D341Med (cell line): ENCODE data around the gene ANKRD44.

Source experiments
- DNase-seq: peaks from one replicate; pipeline ENCODE4 v3.0.0; 2012; ENCODE audit warnings: low spot score

ANKRD44 gene

GRCh38 chr2:197107291-197108269 lies 203.0 kb downstream of the ANKRD44 start:
- DNase-seq, result no peak

- no peak for DNase-seq
Measured at GRCh38 chr2:197103363-197103762, 207.2 kb downstream of the ANKRD44 start.

- DNase-seq, result no peak
Measured at GRCh38 chr2:197102231-197102630, 208.3 kb downstream of the ANKRD44 start.

GRCh38 chr2:197101519-197101918 lies 209.1 kb downstream of the ANKRD44 start:
- DNase-seq, result no peak

GRCh38 chr2:197097578-197098366 lies 212.8 kb downstream of the ANKRD44 start:
- DNase-seq, result no peak

- DNase-seq, result no peak
Measured at GRCh38 chr2:197096649-197097048, 213.9 kb downstream of the ANKRD44 start.

GRCh38 chr2:197092431-197092830 lies 218.1 kb downstream of the ANKRD44 start:
- no peak for DNase-seq

- DNase-seq, result no peak
Measured at GRCh38 chr2:197090742-197091367, 219.7 kb downstream of the ANKRD44 start.

- no peak for DNase-seq
Measured at GRCh38 chr2:197089655-197090054, 220.9 kb downstream of the ANKRD44 start.

GRCh38 chr2:197088694-197089093 lies 221.9 kb downstream of the ANKRD44 start:
- no peak for DNase-seq

- no peak for DNase-seq
Measured at GRCh38 chr2:197086500-197086899, 224.1 kb downstream of the ANKRD44 start.

GRCh38 chr2:197085665-197086064 lies 224.9 kb downstream of the ANKRD44 start:
- DNase-seq, result no peak

GRCh38 chr2:197081294-197081693 lies 229.3 kb downstream of the ANKRD44 start:
- DNase-seq, result no peak

GRCh38 chr2:197080578-197081216 lies 229.9 kb downstream of the ANKRD44 start:
- no peak for DNase-seq

GRCh38 chr2:197079832-197080555 lies 230.6 kb downstream of the ANKRD44 start:
- peak; percentile 49 for DNase-seq

GRCh38 chr2:197079414-197079813 lies 231.2 kb downstream of the ANKRD44 start:
- no peak for DNase-seq

- no peak for DNase-seq
Measured at GRCh38 chr2:197078535-197078934, 232.0 kb downstream of the ANKRD44 start.

GRCh38 chr2:197077336-197077735 lies 233.2 kb downstream of the ANKRD44 start:
- no peak for DNase-seq

- no peak for DNase-seq
Measured at GRCh38 chr2:197076652-197077051, 233.9 kb downstream of the ANKRD44 start.

GRCh38 chr2:197075754-197076337 lies 234.7 kb downstream of the ANKRD44 start:
- no peak for DNase-seq

GRCh38 chr2:197075281-197075680 lies 235.3 kb downstream of the ANKRD44 start:
- no peak for DNase-seq
